ENCODE results near the gene NFE2L1.
"Not testable (repeated sequence)": the region's sequence is repeated elsewhere in the genome, so short reads cannot be mapped to it uniquely, and the experiment has no call there.

NFE2L1 gene

GRCh38 chr17:48051283-48051682, 3.1 kb downstream of the NFE2L1 start:
- no peak for FAIRE-seq

- FAIRE-seq: no peak
Observed at GRCh38 chr17:48051706-48052486, 3.7 kb downstream of the NFE2L1 start.

- no peak for FAIRE-seq
Observed at GRCh38 chr17:48052956-48053757, 5.0 kb downstream of the NFE2L1 start.

GRCh38 chr17:48053758-48054237, 5.6 kb downstream of the NFE2L1 start:
- no peak for FAIRE-seq

- FAIRE-seq: no peak
Observed at GRCh38 chr17:48054238-48055185, 6.4 kb downstream of the NFE2L1 start.

GRCh38 chr17:48055531-48056245, 7.5 kb downstream of the NFE2L1 start:
- no peak for FAIRE-seq

GRCh38 chr17:48056246-48056745, 8.1 kb downstream of the NFE2L1 start:
- no peak for FAIRE-seq

GRCh38 chr17:48056879-48057278, 8.7 kb downstream of the NFE2L1 start:
- FAIRE-seq: no peak

GRCh38 chr17:48057626-48058025, 9.5 kb downstream of the NFE2L1 start:
- no peak for FAIRE-seq

GRCh38 chr17:48058393-48059124, 10.4 kb downstream of the NFE2L1 start:
- FAIRE-seq: no peak

GRCh38 chr17:48059125-48059668, 11.0 kb downstream of the NFE2L1 start:
- no peak for FAIRE-seq

GRCh38 chr17:48060249-48060648, 12.1 kb downstream of the NFE2L1 start:
- FAIRE-seq: no peak

GRCh38 chr17:48062273-48062672, 14.1 kb downstream of the NFE2L1 start:
- no peak for FAIRE-seq

- no peak for FAIRE-seq
Observed at GRCh38 chr17:48064638-48065037, 16.5 kb downstream of the NFE2L1 start.

GRCh38 chr17:48066192-48066591, 18.0 kb downstream of the NFE2L1 start:
- FAIRE-seq: no peak

- FAIRE-seq: no peak
Observed at GRCh38 chr17:48066656-48067055, 18.5 kb downstream of the NFE2L1 start.

- no peak for FAIRE-seq
Observed at GRCh38 chr17:48067245-48067644, 19.1 kb downstream of the NFE2L1 start.

- not testable (repeated sequence) for FAIRE-seq
Observed at GRCh38 chr17:48067808-48068207, 19.6 kb downstream of the NFE2L1 start.

- no peak for FAIRE-seq
Observed at GRCh38 chr17:48068491-48068961, 20.4 kb downstream of the NFE2L1 start.

GRCh38 chr17:48070195-48070594, 22.0 kb downstream of the NFE2L1 start:
- FAIRE-seq: no peak

- no peak for FAIRE-seq
Observed at GRCh38 chr17:48071654-48072053, 23.5 kb downstream of the NFE2L1 start.

Measured in A204.1 (cell line).